Measurements from ENCODE around the gene DBNL.

DBNL gene

DNA sequence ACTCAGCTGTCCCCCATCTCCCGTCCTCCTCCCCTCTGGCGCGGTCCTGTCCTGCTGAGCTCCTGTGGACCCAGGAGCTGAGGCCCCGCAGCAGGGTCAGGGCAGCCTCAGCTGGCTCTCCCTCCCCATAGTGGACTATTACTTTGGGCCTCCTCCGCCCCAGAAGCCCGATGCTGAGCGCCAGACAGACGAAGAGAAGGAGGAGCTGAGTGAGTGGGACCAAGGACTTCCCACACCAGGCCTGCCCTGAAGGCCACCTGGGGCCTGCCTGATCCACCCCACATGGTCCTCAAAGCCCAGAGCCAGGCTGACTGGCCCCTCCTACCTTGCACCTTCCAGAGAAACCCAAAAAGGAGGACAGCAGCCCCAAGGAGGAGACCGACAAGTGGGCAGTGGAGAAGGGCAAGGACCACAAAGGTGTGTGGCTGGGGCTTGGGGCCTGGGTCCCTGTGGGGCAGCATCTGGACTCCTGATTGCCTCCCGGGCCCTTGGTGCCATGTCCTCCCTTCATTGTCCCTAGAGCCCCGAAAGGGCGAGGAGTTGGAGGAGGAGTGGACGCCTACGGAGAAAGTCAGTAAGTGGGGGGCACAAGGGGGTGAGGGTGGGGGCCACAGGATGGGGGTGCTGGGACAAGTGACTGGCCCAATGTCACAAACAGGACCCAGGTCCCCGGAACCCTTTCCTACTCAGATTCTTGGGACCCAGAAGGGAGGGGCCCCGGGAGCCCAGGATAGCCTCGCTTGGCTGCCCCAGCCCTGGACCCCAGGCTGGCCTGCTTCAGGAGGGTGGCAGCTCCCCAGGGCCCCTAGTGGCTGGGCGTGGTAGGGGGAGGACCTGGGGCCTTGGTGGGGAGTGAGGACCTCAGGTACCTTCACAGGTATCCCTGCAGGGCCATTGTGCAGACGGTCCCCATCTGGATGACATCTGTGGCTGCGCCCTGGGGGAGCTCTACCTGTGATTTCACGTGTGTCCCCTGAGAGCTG, 64.6 kb downstream of the DBNL start:
- no peak overlapping the region for H3K27ac Mint-ChIP-seq
- H3K4me1 Mint-ChIP-seq = peaks cover 12% of the 10 kb centered on the region
- peaks cover 8% of the 10 kb centered on the region for H3K36me3 Mint-ChIP-seq (ENCODE audit: low read depth)
- no peak for DNase-seq
- TF ChIP-seq CTCF (IDR thresholded peaks at IDR 0.05) = no peak
- no peak overlapping the region for H3K4me3 Mint-ChIP-seq
- H3K27me3 Mint-ChIP-seq (ENCODE audit: low read depth, poor library complexity) = no peaks in the 10 kb centered on the region
- no peaks in the 10 kb centered on the region for H3K9me3 Mint-ChIP-seq

DNA sequence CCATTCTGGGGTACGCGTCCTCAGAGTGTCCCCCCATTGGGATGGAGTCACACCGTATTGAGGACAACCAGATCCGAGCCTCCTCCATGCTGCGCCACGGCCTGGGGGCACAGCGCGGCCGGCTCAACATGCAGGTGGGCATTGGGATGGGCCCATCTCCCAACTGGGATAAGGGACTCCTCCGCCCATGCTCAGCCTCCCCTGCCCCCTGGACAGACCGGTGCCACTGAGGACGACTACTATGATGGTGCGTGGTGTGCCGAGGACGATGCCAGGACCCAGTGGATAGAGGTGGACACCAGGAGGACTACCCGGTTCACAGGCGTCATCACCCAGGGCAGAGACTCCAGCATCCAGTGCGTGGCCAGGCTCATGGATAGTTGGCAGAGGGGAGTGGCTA, 65.5 kb downstream of the DBNL start:
- Mint-ChIP-seq H3K36me3 (ENCODE audit: low read depth) (peaks cover 14% of the 10 kb centered on the region), H3K27me3 (ENCODE audit: low read depth, poor library complexity) (no peaks in the 10 kb centered on the region), H3K4me3 (no peak overlapping the region), H3K4me1 (peaks cover 12% of the 10 kb centered on the region), H3K27ac (no peak overlapping the region), H3K9me3 (no peaks in the 10 kb centered on the region)
- TF ChIP-seq CTCF (IDR thresholded peaks at IDR 0.05) = no peak
- no peak for DNase-seq

DNA sequence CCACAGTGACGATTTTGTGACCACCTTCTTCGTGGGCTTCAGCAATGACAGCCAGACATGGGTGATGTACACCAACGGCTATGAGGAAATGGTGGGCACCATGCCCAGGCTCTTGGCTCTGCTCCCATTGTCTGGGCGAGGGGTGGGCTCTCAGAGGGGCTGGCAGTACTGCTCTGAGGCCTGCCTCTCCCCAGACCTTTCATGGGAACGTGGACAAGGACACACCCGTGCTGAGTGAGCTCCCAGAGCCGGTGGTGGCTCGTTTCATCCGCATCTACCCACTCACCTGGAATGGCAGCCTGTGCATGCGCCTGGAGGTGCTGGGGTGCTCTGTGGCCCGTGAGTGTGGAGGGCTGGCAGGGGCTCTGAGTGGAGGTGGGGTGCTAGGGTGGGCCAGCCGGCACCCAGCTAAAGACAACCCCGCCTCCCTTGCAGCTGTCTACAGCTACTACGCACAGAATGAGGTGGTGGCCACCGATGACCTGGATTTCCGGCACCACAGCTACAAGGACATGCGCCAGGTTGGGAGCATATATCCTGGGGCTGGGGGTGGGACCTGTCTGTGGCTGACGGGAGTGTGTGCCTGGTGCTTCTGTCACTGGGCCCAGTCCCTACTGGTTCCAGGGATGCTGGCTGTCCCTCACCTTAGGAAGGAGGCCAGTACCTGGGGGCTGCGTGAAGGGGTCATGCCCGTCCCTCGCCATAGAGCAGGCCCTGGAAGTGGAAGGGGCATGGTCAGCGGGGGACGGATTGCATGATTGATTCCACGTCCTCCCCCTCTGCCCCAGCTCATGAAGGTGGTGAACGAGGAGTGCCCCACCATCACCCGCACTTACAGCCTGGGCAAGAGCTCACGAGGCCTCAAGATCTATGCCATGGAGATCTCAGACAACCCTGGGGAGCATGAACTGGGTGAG, 66.5 kb downstream of the DBNL start:
- H3K27ac Mint-ChIP-seq = no peak overlapping the region
- H3K36me3 Mint-ChIP-seq (ENCODE audit: low read depth) = peaks cover 14% of the 10 kb centered on the region
- no peak for TF ChIP-seq CTCF (IDR thresholded peaks at IDR 0.05)
- no peaks in the 10 kb centered on the region for H3K27me3 Mint-ChIP-seq (ENCODE audit: low read depth, poor library complexity)
- H3K4me1 Mint-ChIP-seq = peaks cover 2% of the 10 kb centered on the region
- no peak for DNase-seq
- H3K4me3 Mint-ChIP-seq = no peak overlapping the region
- no peaks in the 10 kb centered on the region for H3K9me3 Mint-ChIP-seq

All from nephron progenitor cell (in vitro differentiated cells).